HL-60/S4 treated with phorbol 12-myristate 13-acetate at 8.2 ng/mL for 4 days and 3 days (cell line): Measurements from ENCODE around the gene SHANK1.

Experiments
- in situ Hi-C: fragments of 300-500 bp; cut with MboI; formaldehyde crosslinking; loops from 2 replicates; pipeline ENCODE4 v1.15.0; 2022; ENCODE audit warnings: low sequenced_read_pairs

The SHANK1 gene

GRCh38 chr19:50729894-50730293 lies 10.3 kb upstream of the SHANK1 start:
- in situ Hi-C loops = no loop called here

- in situ Hi-C loops = no loop called here
Measured at GRCh38 chr19:50728084-50728737, 8.6 kb upstream of the SHANK1 start.

- in situ Hi-C loops = no loop called here
Measured at GRCh38 chr19:50725911-50726230, 6.3 kb upstream of the SHANK1 start.

GRCh38 chr19:50725218-50725910 lies 5.8 kb upstream of the SHANK1 start:
- in situ Hi-C loops = no loop called here

GRCh38 chr19:50724522-50725217 lies 5.1 kb upstream of the SHANK1 start:
- in situ Hi-C loops = no loop called here

GRCh38 chr19:50723735-50724521 lies 4.3 kb upstream of the SHANK1 start:
- in situ Hi-C loops = no loop called here

- in situ Hi-C loops = no loop called here
Measured at GRCh38 chr19:50723069-50723468, 3.5 kb upstream of the SHANK1 start, which contains the start of gene CLEC11A. Gene CLEC11A (plus strand): TSS chr19:50723364. CDS start chr19:50723526, 162 bp downstream.

GRCh38 chr19:50722201-50723013 lies 2.8 kb upstream of the SHANK1 start:
- in situ Hi-C loops = no loop called here

GRCh38 chr19:50721441-50722137 lies 2.0 kb upstream of the SHANK1 start:
- in situ Hi-C loops = no loop called here

- in situ Hi-C loops = no loop called here
Measured at GRCh38 chr19:50720921-50721381, 1.3 kb upstream of the SHANK1 start.

- in situ Hi-C loops = no loop called here
Measured at GRCh38 chr19:50720181-50720920, 749 bp upstream of the SHANK1 start.

GRCh38 chr19:50719119-50719435 lies 525 bp downstream of the SHANK1 start:
- in situ Hi-C loops = no loop called here

- in situ Hi-C loops = no loop called here
Measured at GRCh38 chr19:50718255-50719118, 1.1 kb downstream of the SHANK1 start.

- in situ Hi-C loops = no loop called here
Measured at GRCh38 chr19:50717891-50718254, 1.7 kb downstream of the SHANK1 start.

GRCh38 chr19:50717026-50717723 lies 2.4 kb downstream of the SHANK1 start:
- in situ Hi-C loops = no loop called here

- in situ Hi-C loops = no loop called here
Measured at GRCh38 chr19:50716178-50717025, 3.2 kb downstream of the SHANK1 start.
